Tibial artery (tissue), 4 donors: ENCODE results near the gene IL17RD.

Experiments
- DNase-seq, 2 donors: peaks; one replicate each; pipeline ENCODE4 v3.0.0-alpha.2; 2019
- H3K27ac ChIP-seq, 2 donors: fragments of 200-600 bp; sonication (generic) in 1 of 2; 1 replicate in 1 of 2; 2 replicates in 1 of 2; pipeline ENCODE4 v1.5.1; 2018 to 2019; ENCODE audit warnings: mild to moderate bottlenecking in 1 of 2
- H3K27me3 ChIP-seq, 2 donors: fragments of 200-600 bp; sonication (generic) in 1 of 2; one replicate each; pipeline versions ENCODE4 v1.5.1 to v1.6.0; 2016 to 2019
- H3K36me3 ChIP-seq, 3 donors: fragments of 200-600 bp; sonication (generic) in 2 of 3; one replicate each; pipeline ENCODE4 v1.5.1; 2016 to 2019; ENCODE audit warnings: mild to moderate bottlenecking in 2 of 3
- H3K4me1 ChIP-seq, 4 donors: fragments of 200-600 bp; sonication (generic) in 2 of 4; 1 replicate in 3 of 4; 2 replicates in 1 of 4; pipeline ENCODE4 v1.5.1; 2016 to 2019
- H3K4me3 ChIP-seq, 2 donors: fragments of 200-600 bp; sonication (generic) in 1 of 2; 1 replicate in 1 of 2; 2 replicates in 1 of 2; pipeline ENCODE4 v1.5.1; 2018 to 2019; ENCODE audit warnings: mild to moderate bottlenecking in 2 of 2
- H3K9me3 ChIP-seq, 3 donors: fragments of 200-600 bp; sonication (generic) in 1 of 3; one replicate each; pipeline ENCODE4 v1.5.1; 2016 to 2019
- intact Hi-C: fragments of 100-400 bp; cut with DNase I; formaldehyde crosslinking; loops from one replicate; pipeline ENCODE4 v1.15.0; 2023; ENCODE audit warnings: low total_unique reads
- TF ChIP-seq, protein P1 (sequence below), 2 experiments: fragments of 200-600 bp in 1 of 2; fragments of 450-650 bp in 1 of 2; IDR thresholded peaks; one replicate each; pipeline ENCODE4 v1.5.1; 2017 to 2019; ENCODE audit warnings: antibody characterized with exemption in 2 of 2, mild to moderate bottlenecking in 1 of 2, moderate library complexity in 1 of 2

IL17RD gene

DNA sequence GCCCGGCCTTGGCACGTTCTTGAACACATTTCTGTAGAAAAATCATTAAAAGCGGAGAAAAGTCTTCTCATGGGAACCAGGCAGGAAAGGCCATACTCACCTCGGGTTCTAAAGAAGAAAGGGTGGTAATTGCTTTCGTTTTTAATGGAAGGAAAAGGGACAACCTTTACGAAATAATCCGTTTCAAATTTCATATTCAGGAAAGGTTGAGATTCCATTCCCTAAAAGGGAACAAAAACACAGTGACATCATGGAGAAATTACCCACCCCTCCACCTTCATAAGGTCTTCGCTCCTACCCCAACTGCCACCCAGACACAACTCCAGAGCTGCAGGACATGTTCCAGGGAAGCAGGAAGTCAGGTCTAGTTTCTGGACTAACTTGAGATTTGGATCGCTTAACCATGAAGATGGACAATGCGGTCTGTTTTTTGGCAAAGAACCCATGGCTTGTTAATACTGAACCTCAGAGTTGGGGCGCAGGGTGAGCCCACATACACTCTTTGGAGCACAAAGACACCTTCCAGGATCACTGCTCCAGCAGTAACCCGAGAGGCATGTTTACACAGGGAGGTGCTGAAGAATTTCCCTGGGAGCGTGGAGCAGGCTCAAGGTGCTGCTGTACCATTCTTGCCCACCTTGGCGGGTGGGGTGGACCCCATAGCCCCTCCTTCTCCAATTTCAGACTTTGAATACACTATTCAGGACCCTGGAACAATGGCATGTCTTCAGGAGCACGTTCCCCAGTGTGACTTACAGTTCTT lies 55.5 kb downstream of the IL17RD start:
- H3K9me3 ChIP-seq, result no peaks in the 10 kb centered on the region

DNA sequence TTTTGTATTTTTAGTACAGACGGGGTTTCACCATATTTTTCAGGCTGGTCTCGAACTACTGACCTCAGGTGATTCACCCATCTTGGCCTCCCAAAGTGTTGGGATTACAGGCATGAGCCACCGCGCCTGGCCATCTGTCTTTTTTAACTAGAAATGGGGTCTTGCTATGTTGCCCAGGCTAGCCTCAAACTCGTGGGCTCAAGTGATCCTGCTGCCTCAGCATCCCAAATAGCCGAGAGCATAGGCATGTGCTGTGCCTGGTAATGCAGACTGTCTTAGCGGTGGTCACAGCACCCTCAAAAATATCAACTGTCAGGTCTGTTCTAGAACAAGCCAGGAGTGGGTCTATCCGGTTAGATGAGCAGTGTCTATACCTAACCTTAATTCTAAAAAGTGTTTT lies 56.5 kb downstream of the IL17RD start:
- no peak overlapping the region for H3K27ac ChIP-seq
- H3K27me3 ChIP-seq, result no peaks in the 10 kb centered on the region
- H3K4me3 ChIP-seq, result no peak overlapping the region
- H3K36me3 ChIP-seq, result peaks cover 0 to 6% (median 4%) of the 10 kb centered on the region in 3 donors
- intact Hi-C loops, result no loop called here
- no peak for DNase-seq
- TF ChIP-seq, protein P1, sequence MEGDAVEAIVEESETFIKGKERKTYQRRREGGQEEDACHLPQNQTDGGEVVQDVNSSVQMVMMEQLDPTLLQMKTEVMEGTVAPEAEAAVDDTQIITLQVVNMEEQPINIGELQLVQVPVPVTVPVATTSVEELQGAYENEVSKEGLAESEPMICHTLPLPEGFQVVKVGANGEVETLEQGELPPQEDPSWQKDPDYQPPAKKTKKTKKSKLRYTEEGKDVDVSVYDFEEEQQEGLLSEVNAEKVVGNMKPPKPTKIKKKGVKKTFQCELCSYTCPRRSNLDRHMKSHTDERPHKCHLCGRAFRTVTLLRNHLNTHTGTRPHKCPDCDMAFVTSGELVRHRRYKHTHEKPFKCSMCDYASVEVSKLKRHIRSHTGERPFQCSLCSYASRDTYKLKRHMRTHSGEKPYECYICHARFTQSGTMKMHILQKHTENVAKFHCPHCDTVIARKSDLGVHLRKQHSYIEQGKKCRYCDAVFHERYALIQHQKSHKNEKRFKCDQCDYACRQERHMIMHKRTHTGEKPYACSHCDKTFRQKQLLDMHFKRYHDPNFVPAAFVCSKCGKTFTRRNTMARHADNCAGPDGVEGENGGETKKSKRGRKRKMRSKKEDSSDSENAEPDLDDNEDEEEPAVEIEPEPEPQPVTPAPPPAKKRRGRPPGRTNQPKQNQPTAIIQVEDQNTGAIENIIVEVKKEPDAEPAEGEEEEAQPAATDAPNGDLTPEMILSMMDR (IDR thresholded peaks at IDR 0.05), result no peak
- no peaks in the 10 kb centered on the region for H3K9me3 ChIP-seq
- no peaks in the 10 kb centered on the region for H3K4me1 ChIP-seq

More for the DNA sequence above, 55.5 kb downstream of the IL17RD start:
- no peaks in the 10 kb centered on the region for H3K27me3 ChIP-seq
- intact Hi-C loops, result no loop called here
- H3K4me1 ChIP-seq, result no peaks in the 10 kb centered on the region
- H3K4me3 ChIP-seq, result no peak overlapping the region
- DNase-seq, result no peak
- no peak overlapping the region for H3K27ac ChIP-seq
- TF ChIP-seq, protein P1 (IDR thresholded peaks at IDR 0.05), result no peak
- peaks cover 0 to 6% (median 4%) of the 10 kb centered on the region in 3 donors for H3K36me3 ChIP-seq

DNA sequence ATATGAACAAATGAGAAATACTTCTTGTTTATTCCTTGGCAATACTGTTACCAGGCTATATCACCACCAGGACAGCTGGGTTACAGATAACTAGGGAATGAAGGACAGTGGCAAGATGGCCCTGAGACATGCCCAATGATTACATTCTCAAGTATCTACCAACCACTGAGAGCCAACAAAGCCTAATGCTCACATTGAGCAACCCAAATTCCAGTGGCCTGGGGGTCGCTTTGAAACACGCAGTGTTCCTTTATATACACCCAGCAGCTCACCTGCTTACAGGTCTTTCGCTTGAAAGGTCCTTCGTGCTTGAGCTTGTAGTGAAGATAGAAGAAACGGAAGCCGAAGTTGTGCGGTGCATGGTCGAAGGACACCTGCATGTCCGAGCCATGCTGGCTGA lies 59.6 kb downstream of the IL17RD start:
- Histone ChIP-seq H3K27ac (no peak overlapping the region), H3K4me1 (no peaks in the 10 kb centered on the region), H3K4me3 (no peak overlapping the region), H3K36me3 (peaks cover 0 to 6% (median 4%) of the 10 kb centered on the region in 3 donors), H3K9me3 (no peaks in the 10 kb centered on the region), H3K27me3 (no peaks in the 10 kb centered on the region)
- TF ChIP-seq, protein P1 (IDR thresholded peaks at IDR 0.05), result no peak
- intact Hi-C loops, result no loop called here
- no peak for DNase-seq

DNA sequence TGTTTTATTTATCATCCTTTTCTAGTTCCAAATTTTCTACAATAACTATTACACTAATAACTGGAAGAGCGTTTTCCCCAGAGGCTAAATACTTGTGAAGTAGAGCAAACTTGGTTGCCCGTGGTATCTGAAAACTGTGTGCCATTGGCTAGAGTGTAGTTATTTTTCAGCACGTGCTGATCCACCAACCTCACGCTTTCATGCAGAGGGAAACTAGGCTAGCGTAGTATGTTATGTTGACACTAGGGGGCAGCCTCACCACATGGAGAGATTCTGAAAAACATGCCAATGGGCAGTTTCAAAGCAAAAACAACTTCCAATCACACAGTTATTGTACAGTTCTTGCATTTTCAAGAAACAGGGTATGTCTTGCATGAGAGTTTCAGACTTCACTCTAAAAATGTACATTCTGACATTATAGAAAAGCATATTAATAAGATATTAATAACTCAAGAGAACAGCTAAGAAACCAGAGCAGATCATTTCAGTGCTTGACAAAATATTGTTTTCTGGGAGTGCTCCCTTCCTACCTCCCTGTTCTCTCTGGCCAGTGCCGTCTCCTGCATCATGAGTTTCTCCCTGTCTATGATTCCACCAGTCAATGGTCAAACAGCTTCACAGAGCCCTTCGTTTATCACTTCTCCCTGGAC lies 65.0 kb downstream of the IL17RD start:
- TF ChIP-seq, protein P1 (IDR thresholded peaks at IDR 0.05), result peak; percentile 83 to 86
- Histone ChIP-seq H3K27ac (no peak overlapping the region), H3K9me3 (no peaks in the 10 kb centered on the region), H3K4me1 (no peaks in the 10 kb centered on the region), H3K27me3 (no peaks in the 10 kb centered on the region), H3K4me3 (no peak overlapping the region), H3K36me3 (peaks cover 0 to 24% (median 0%) of the 10 kb centered on the region in 3 donors)
- intact Hi-C loops, result no loop called here
- DNase-seq, result peak; percentile 75 to 81

DNA sequence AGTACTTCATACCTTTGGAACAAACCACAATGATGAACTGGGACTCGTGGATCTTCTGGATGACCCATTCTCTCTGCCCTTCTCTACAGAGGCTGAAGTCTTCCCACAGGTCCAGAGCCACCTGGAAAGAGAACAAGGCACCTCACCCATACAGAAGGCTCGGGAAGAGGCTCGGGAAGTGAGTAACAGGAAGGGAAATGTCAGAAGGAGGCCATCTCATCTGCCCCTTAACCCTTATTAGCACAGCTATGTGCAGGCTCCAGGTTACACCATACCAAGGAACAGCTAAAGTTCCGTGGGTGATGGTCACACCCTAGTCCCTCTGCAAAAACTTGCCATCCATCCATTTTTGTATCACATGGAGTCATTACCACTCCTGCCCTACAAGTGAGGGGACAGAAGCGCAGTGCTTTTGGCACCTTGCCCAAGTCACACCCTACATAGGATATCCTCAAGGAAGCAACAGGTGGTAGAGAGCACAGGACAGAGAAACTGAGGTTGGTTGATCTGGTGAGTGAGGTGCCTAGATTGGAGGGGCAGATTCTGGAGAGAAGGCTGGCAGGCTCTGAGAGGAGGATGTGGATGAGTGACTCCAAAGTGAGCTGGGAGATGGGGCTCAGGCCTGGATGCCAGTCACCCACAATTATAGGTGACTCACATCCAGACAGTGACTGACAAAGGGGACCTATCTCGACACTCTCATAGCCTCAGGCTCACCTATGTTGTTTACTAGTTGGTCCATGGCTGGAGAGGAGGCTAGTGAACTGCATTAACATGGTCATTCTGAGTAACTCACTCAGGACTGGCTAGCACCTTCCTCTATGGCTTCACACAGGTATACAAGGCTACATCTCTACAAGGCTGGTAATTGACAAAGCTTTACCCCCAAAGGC lies 66.5 kb downstream of the IL17RD start:
- Histone ChIP-seq H3K9me3 (no peaks in the 10 kb centered on the region), H3K27ac (no peak overlapping the region), H3K4me3 (no peak overlapping the region), H3K4me1 (no peaks in the 10 kb centered on the region), H3K36me3 (peaks cover 0 to 24% (median 0%) of the 10 kb centered on the region in 3 donors), H3K27me3 (no peaks in the 10 kb centered on the region)
- TF ChIP-seq, protein P1 (IDR thresholded peaks at IDR 0.05), result no peak
- intact Hi-C loops, result no loop called here
- no peak for DNase-seq
